ENCODE data around the gene ZNF320. TPM values are rescaled to one million over a fixed set of nuclear protein-coding genes. Genes with fewer than 3 reads are reported as not detected.
"Not testable (repeated sequence)": the region's sequence is repeated elsewhere in the genome, so short reads cannot be mapped to it uniquely, and the experiment has no call there.

The ZNF320 gene
- total RNA-seq, 2 donors from 2014 or later = 3.1 to 5.2 TPM

DNA sequence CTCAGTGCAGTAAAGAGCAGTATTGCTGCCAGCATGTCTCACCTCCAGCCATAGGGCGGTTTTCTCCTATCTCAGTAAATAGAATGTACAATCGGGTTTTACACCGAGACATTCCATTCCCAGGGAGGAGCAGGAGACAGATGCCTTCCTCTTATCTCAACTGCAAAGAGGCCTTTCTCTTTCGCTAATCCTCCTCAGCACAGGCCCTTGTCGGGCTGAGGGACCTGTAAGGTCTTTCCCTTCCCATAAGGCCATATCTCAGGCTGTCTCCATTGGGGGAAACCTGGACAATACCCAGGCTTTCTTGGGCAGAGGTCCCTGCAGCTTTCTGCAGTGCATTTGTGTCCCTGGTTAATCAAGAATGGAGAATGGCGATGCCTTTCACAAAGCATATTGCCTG lies 24.4 kb downstream of the ZNF320 start:
- DNase-seq (ENCODE audit: low spot score in 2 of 2); H3K27ac Mint-ChIP-seq; ATAC-seq: not testable (repeated sequence)
- H3K36me3 Mint-ChIP-seq = peaks cover 61 to 69% of the 10 kb centered on the region in 2 donors
- peaks cover 26 to 61% of the 10 kb centered on the region in 2 donors for H3K9me3 Mint-ChIP-seq

DNA sequence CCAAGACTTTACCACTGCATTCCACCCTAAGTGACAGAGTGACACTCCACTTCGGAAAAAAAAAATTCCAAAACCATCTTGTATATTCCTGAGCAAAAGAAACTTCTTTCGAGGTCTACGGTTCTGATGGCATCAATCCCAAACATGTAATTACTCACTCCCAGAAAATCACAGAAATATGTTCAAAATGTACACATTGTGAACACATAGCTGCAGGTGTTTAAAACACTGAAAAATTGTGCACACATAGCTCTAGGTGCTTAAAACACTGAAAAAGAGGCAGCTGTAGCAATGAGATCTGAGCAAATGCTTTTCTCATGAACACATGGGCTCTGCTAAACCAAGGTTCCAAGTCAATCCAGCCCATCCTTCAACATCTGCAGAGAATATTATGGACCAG lies 26.0 kb downstream of the ZNF320 start:
- ATAC-seq (no peak), DNase-seq (ENCODE audit: low spot score in 2 of 2) (no peak)
- Mint-ChIP-seq H3K36me3 (peaks cover 54 to 63% of the 10 kb centered on the region in 2 donors), H3K9me3 (peaks cover 22 to 52% of the 10 kb centered on the region in 2 donors), H3K27ac (no peak overlapping the region)

DNA sequence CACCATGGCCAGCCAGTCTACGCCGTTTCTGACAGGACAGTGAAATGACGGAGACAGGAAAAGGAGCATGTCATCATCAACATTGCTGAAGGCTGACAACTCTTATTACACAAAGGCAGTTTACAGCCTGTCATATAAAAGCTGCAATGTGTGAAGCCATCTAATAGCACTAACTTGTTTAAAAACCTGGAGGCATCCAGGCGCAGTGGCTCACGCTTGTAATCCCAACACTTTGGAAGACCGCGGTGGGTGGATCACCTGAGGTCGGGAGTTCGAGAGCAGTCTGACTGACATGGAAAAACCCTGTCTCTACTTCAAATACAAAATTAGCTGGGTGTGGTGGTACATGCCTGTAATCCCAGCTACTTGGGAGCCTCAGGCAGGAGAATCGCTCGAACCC lies 29.4 kb downstream of the ZNF320 start:
- Mint-ChIP-seq H3K9me3 (peaks cover 10 to 29% of the 10 kb centered on the region in 2 donors), H3K36me3 (peaks cover 29 to 30% of the 10 kb centered on the region in 2 donors)
- H3K27ac Mint-ChIP-seq; ATAC-seq; DNase-seq (ENCODE audit: low spot score in 2 of 2): not testable (repeated sequence)

DNA sequence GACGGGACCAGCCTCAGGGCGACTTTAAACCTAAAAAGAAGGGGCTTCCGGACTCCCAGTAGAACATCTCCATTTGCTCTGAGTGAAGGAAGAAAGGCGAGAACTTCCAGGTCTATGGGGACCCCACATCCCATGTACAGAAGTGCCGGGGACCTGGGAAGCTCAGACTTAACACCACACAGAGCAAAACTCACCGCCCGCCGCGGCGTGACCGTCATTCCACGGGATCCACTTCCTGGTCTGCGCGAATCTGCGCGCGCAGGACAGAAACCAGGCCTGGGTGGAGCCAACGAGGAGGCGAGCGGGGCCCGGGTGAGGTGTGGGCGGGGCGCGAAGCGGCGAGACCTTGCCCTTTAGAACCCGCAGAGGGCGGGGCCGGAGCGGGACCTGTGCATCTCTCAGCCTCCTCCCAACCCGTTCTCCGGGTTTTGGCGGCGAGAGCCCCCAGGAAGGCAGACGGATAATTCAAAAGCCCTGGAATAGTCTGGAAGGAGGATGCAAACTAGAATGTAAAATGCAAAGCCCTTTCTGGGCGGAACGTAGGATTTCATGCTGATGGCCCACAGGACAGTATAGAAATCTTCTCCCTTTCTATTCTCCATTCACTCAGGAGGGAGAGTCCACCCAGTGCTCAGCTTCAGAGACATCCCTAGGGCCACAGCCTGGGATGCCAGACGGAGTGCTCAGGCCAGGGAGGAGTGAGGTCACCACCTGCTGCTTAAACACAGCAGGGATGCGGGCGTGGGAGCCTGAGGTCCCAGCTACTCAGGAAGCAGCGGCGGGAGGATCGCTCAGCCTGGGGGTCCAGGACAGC lies 39.9 kb downstream of the ZNF320 start, which contains the start of gene ZNF468:
ZNF468 (minus strand) TSS at position 242 of the 814 bp plus-strand sequence. CDS start 3,347 bp downstream, outside the sequence.
- DNase-seq (ENCODE audit: low spot score in 2 of 2) = peak; percentile 51 to 86
- ATAC-seq = peak; percentile 99 to 100
- peaks cover 22 to 56% of the 10 kb centered on the region in 2 donors for H3K36me3 Mint-ChIP-seq
- H3K27ac Mint-ChIP-seq = peak within 1 kb of the TSS; percentile 77 to 94
- peaks cover 0 to 15% of the 10 kb centered on the region in 2 donors for H3K9me3 Mint-ChIP-seq

DNA sequence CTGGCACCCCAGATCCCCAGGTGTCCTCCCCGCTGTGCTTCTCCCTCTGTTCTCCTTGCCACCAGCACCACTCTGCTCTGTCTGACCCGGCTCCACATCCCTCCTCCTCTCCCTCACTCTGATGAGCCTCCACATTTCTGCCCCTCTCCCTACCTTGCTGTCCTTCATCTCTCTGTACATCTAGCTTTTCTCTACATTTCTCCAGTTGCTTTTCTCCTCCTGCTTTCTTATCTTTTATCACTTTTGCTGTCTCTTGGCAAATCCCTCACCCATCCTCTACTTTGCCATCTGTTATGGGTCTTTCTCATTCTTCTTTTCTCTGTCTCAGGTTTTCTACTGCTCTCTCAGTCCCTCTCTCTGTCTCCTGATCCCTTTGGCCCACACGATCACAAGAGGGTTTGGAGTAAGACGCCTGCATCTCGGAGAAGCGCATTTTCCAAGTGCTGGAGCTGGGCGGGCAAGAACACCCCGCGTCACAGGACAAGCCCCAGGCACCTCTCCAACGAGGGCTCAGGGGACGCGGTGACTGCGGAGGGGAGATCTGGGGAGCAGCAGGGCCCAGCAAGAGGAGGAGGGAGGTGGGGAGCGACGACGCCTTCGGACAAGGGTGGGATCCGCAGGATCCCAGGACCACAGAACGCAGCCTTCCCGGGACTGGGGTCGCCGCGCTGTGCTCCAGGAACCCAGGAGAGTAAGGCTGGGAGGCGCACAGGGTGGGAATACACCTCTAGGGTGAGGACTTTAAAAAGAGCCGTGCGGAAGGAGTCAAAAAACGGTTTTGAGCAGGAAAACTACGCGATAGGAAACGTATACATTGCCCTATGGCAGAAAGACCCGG lies 40.7 kb downstream of the ZNF320 start:
- H3K36me3 Mint-ChIP-seq = peaks cover 22 to 61% of the 10 kb centered on the region in 2 donors
- DNase-seq (ENCODE audit: low spot score in 2 of 2) = not testable (repeated sequence)
- peak in 1 of 2 donors; percentile 2 for ATAC-seq
- H3K27ac Mint-ChIP-seq = peak overlapping the region; percentile 77 to 94
- H3K9me3 Mint-ChIP-seq = peaks cover 0 to 15% of the 10 kb centered on the region in 2 donors

Other genes with a start within 250 kb of the ZNF320 start
- gene ZNF611, start 162.6 kb downstream of the ZNF320 start, total RNA-seq = 10 to 100 TPM; 17.5 to 19.7 TPM
- 1 to 10 TPM; 4.1 to 9.6 TPM for gene ZNF600, start 110.8 kb downstream of the ZNF320 start, total RNA-seq
- gene ZNF28, start 76.0 kb downstream of the ZNF320 start, total RNA-seq = 10 to 100 TPM; 14.5 to 16.1 TPM
- 10 to 100 TPM; 10.9 to 16.2 TPM for gene ZNF468, start 40.0 kb downstream of the ZNF320 start, total RNA-seq
- gene ZNF888, start 25.8 kb upstream of the ZNF320 start, total RNA-seq = 10 to 100 TPM in 1 of 2 donors, 1 to 10 TPM in 1; 4.0 to 11.6 TPM
- 10 to 100 TPM in 1 of 2 donors, 1 to 10 TPM in 1; 7.0 to 13.0 TPM for gene ZNF816, start 65.2 kb upstream of the ZNF320 start, total RNA-seq
- not detected for gene ERVV-1, start 116.3 kb upstream of the ZNF320 start, total RNA-seq
- gene ERVV-2, start 147.1 kb upstream of the ZNF320 start, total RNA-seq = not detected
- 10 to 100 TPM; 32.7 to 54.8 TPM for gene ZNF160, start 205.8 kb upstream of the ZNF320 start, total RNA-seq
- 1 to 10 TPM; 1.6 to 2.8 TPM for gene ZNF415, start 235.3 kb upstream of the ZNF320 start, total RNA-seq

All from activated naive CD4-positive, alpha-beta T cell treated with anti-CD3 and anti-CD28 coated beads, Interleukin-2, amount 50 U/mL, for 72 hours (primary cell).